Lung (tissue), 12 donors: ENCODE results near the gene DCLK2. TPM values are rescaled to one million over a fixed set of nuclear protein-coding genes. Genes with fewer than 3 reads are reported as not detected.

Experiments used
- ATAC-seq: fragments of 200-7000 bp; cut with Tn5 transposase; one replicate; pipeline ENCODE4 v1.9.1; 2020; ENCODE audit warnings: moderate number of reproducible peaks; ENCODE audit not compliant: insufficient read depth, low FRiP score
- DNase-seq, 3 donors: peaks; one replicate each; pipeline ENCODE4 v3.0.0-alpha.2; 2013 to 2017
- H3K27ac ChIP-seq, 2 donors: one replicate each; pipeline ENCODE4 v1.5.1; 2013; ENCODE audit warnings: mild to moderate bottlenecking in 2 of 2, moderate library complexity in 2 of 2, control low read depth in 1 of 2, inconsistent platforms in 1 of 2, low read depth in 1 of 2, low read length in 1 of 2
- H3K27me3 ChIP-seq, 3 donors: one replicate each; pipeline ENCODE4 v1.5.1; 2013; ENCODE audit warnings: low read length in 2 of 3; ENCODE audit not compliant: control insufficient read depth in 3 of 3, insufficient read depth in 3 of 3
- H3K36me3 ChIP-seq, 4 donors: one replicate each; pipeline ENCODE4 v1.5.1; 2013; ENCODE audit warnings: low read length in 4 of 4, mild to moderate bottlenecking in 1 of 4, moderate library complexity in 1 of 4; ENCODE audit not compliant: control insufficient read depth in 4 of 4, insufficient read depth in 4 of 4
- H3K4me1 ChIP-seq, 5 donors: one replicate each; pipeline ENCODE4 v1.5.1; 2013; ENCODE audit warnings: low read length in 5 of 5, mild to moderate bottlenecking in 2 of 5, moderate library complexity in 1 of 5; ENCODE audit not compliant: control insufficient read depth in 5 of 5, insufficient read depth in 5 of 5
- H3K4me3 ChIP-seq: one replicate; pipeline ENCODE4 v1.5.1; 2013; ENCODE audit warnings: mild to moderate bottlenecking, control low read depth, moderate library complexity
- H3K9ac ChIP-seq, 2 donors: one replicate each; pipeline ENCODE4 v1.5.1; 2013; ENCODE audit warnings: low read length in 2 of 2, control low read depth in 1 of 2; ENCODE audit not compliant: insufficient read depth in 1 of 2
- H3K9me3 ChIP-seq, 4 donors: one replicate each; pipeline ENCODE4 v1.5.1; 2013; ENCODE audit warnings: low read length in 3 of 4, mild to moderate bottlenecking in 1 of 4, moderate library complexity in 1 of 4; ENCODE audit not compliant: control insufficient read depth in 4 of 4, insufficient read depth in 3 of 4
- CTCF ChIP-seq: IDR thresholded peaks from 2 replicates; pipeline ENCODE4 v1.5.1; 2012; ENCODE audit warnings: mild to moderate bottlenecking; ENCODE audit errors: control extremely low read depth, extremely low read depth
- WGBS, 2 donors: extraction: QIAGEN DNeasy Blood & Tissue Kit; methylation state at CpG; one replicate each; pipeline ENCODE4 v1.1.7; 2013; 5-methylcytosine and 5-hydroxymethylcytosine counted together
- polyA plus RNA-seq, 2 donors: library from polyadenylated mRNA; stranded (reverse); fragments of 200-250 nt; gene quantifications; one replicate each; pipeline ENCODE4 v1.2.1, GENCODE V29; 2013
- total RNA-seq, 2 donors: library from RNA; depleted of rRNA in 1 of 2; stranded (reverse); fragments of >200 nt in 1 of 2; gene quantifications; one replicate each; pipeline ENCODE4 v1.2.1, GENCODE V29; 2014 to 2021
- donor health status: control.
- donor health status: control.
- donor health status: Bipolar disorder and iron deficiency.
- donor health status: healthy.
- donor health status: DM: yes; HTN: yes; CAD: no.

The DCLK2 gene
- total and polyA plus RNA-seq, 4 donors: 1.4 to 11.8 (median 2.7) TPM

- 47 to 58% methylated on average over 2 of the region's 2 CpGs for WGBS, 2 donors
- H3K27ac ChIP-seq: no peak overlapping the region
- ATAC-seq: no peak
- no peaks in the 10 kb centered on the region for H3K36me3 ChIP-seq
- no peaks in the 10 kb centered on the region for H3K9me3 ChIP-seq
- DNase-seq: peak in 2 of 3 donors; percentile 9 to 11
- no peak overlapping the region for H3K4me3 ChIP-seq
- peaks cover 0 to 3% (median 0%) of the 10 kb centered on the region in 5 donors for H3K4me1 ChIP-seq
- H3K27me3 ChIP-seq: no peaks in the 10 kb centered on the region
- no peak overlapping the region for H3K9ac ChIP-seq
- TF ChIP-seq CTCF: no peak
Observed at GRCh38 chr4:150072906-150073714, 5.1 kb upstream of the DCLK2 start.

- DNase-seq (no peak), ATAC-seq (no peak)
- no peak for TF ChIP-seq CTCF
- Histone ChIP-seq H3K36me3 (no peaks in the 10 kb centered on the region), H3K9me3 (no peaks in the 10 kb centered on the region), H3K4me1 (peaks cover 0 to 3% (median 0%) of the 10 kb centered on the region in 5 donors), H3K4me3 (no peak overlapping the region), H3K27ac (no peak overlapping the region), H3K9ac (no peak overlapping the region), H3K27me3 (no peaks in the 10 kb centered on the region)
- WGBS, 2 donors: 98% methylated on average over 2 of the region's 2 CpGs
Observed at GRCh38 chr4:150074064-150074463, 4.2 kb upstream of the DCLK2 start.

GRCh38 chr4:150078579-150079080, 385 bp downstream of the DCLK2 start:
- 0% methylated on average over 35 to 59 of the region's 59 CpGs for WGBS, 2 donors
- H3K4me3 ChIP-seq: peak overlapping the region; percentile 72
- no peak for TF ChIP-seq CTCF
- ATAC-seq (peak; percentile 49), DNase-seq (peak; percentile 60 to 64 (median 63))
- peaks cover 4 to 14% (median 7%) of the 10 kb centered on the region in 5 donors for H3K4me1 ChIP-seq
- no peaks in the 10 kb centered on the region for H3K36me3 ChIP-seq
- H3K9me3 ChIP-seq: no peaks in the 10 kb centered on the region
- peak overlapping the region in 1 of 2 donors; percentile 30 for H3K9ac ChIP-seq
- H3K27me3 ChIP-seq: no peaks in the 10 kb centered on the region
- peak overlapping the region; percentile 92 to 93 for H3K27ac ChIP-seq
